NCI-H2227 treated with DMSO at 0.1 percent for 48 hours (cell line): ENCODE data around the gene SVIL.
A peak's percentile ranks its signal among the peaks of the same experiment; 100 is the strongest.
"Not testable (repeated sequence)": the region's sequence is repeated elsewhere in the genome, so short reads cannot be mapped to it uniquely, and the experiment has no call there.

Experiments
- DNase-seq: peaks from one replicate; lab custom pipeline; 2025; lab: John Stamatoyannopoulos, UW

SVIL gene

GRCh38 chr10:29603223-29603896, 31.4 kb downstream of the SVIL start:
- no peak for DNase-seq

- no peak for DNase-seq
Observed at GRCh38 chr10:29600821-29601220, 34.0 kb downstream of the SVIL start.

GRCh38 chr10:29600067-29600466, 34.7 kb downstream of the SVIL start:
- DNase-seq = no peak

- no peak for DNase-seq
Observed at GRCh38 chr10:29598851-29599311, 35.9 kb downstream of the SVIL start.

- DNase-seq = no peak
Observed at GRCh38 chr10:29596826-29597225, 37.9 kb downstream of the SVIL start.

GRCh38 chr10:29596356-29596755, 38.4 kb downstream of the SVIL start:
- no peak for DNase-seq

- DNase-seq = no peak
Observed at GRCh38 chr10:29595636-29596225, 39.0 kb downstream of the SVIL start.

GRCh38 chr10:29595146-29595545, 39.6 kb downstream of the SVIL start:
- DNase-seq = no peak

GRCh38 chr10:29591651-29591968, 43.2 kb downstream of the SVIL start:
- DNase-seq = no peak

GRCh38 chr10:29590915-29591650, 43.7 kb downstream of the SVIL start:
- no peak for DNase-seq

- no peak for DNase-seq
Observed at GRCh38 chr10:29588629-29589421, 45.9 kb downstream of the SVIL start.

- DNase-seq = not testable (repeated sequence)
Observed at GRCh38 chr10:29587750-29588628, 46.8 kb downstream of the SVIL start.

- not testable (repeated sequence) for DNase-seq
Observed at GRCh38 chr10:29587102-29587749, 47.5 kb downstream of the SVIL start.

- no peak for DNase-seq
Observed at GRCh38 chr10:29586509-29586908, 48.3 kb downstream of the SVIL start.

GRCh38 chr10:29585488-29585976, 49.2 kb downstream of the SVIL start:
- DNase-seq = peak; percentile 56

- no peak for DNase-seq
Observed at GRCh38 chr10:29584436-29584835, 50.3 kb downstream of the SVIL start.

- DNase-seq = no peak
Observed at GRCh38 chr10:29583674-29584073, 51.1 kb downstream of the SVIL start.

- not testable (repeated sequence) for DNase-seq
Observed at GRCh38 chr10:29582769-29583168, 52.0 kb downstream of the SVIL start.

GRCh38 chr10:29579455-29579970, 55.3 kb downstream of the SVIL start:
- no peak for DNase-seq

- no peak for DNase-seq
Observed at GRCh38 chr10:29578457-29578856, 56.3 kb downstream of the SVIL start.

- DNase-seq = no peak
Observed at GRCh38 chr10:29576681-29577080, 58.1 kb downstream of the SVIL start.
